SU-DHL-6 (cell line): Measurements from ENCODE around the gene DNAJB2.

Experiments used
- H2AFZ ChIP-seq: fragments of 200-600 bp; sonication (generic); 2 replicates; pipeline ENCODE4 v1.6.1; 2014; ENCODE audit warnings: low read depth, mild to moderate bottlenecking, moderate library complexity, mixed read lengths, antibody characterized with exemption, low read length; ENCODE audit not compliant: severe bottlenecking
- H3F3A ChIP-seq: fragments of 200-600 bp; shearing (Covaris generic); 2 replicates; pipeline ENCODE4 v1.6.0; 2016; ENCODE audit warnings: antibody characterized with exemption, mild to moderate bottlenecking; ENCODE audit not compliant: insufficient read depth
- H3K27ac ChIP-seq: fragments of 200-600 bp; sonication (generic); 2 replicates; pipeline ENCODE4 v1.5.1; 2016; ENCODE audit warnings: low read depth, mild to moderate bottlenecking, low read length, moderate library complexity, mixed read lengths
- H3K27me3 ChIP-seq: fragments of 200-600 bp; sonication (generic), shearing (Covaris generic); 2 replicates; pipeline ENCODE4 v1.6.0; 2014; ENCODE audit warnings: mild to moderate bottlenecking, low read length
- H3K36me3 ChIP-seq: fragments of 200-600 bp; sonication (generic); 2 replicates; pipeline ENCODE4 v1.6.1; 2014; ENCODE audit warnings: mild to moderate bottlenecking, low read length, mixed read lengths
- H3K4me2 ChIP-seq: fragments of 300-600, 200-600 bp; shearing (Covaris generic), sonication (generic); 2 replicates; pipeline ENCODE4 v1.6.0; 2014; ENCODE audit warnings: low read length, low read depth, mild to moderate bottlenecking; ENCODE audit not compliant: poor library complexity, severe bottlenecking
- H3K4me3 ChIP-seq: fragments of 200-600 bp; sonication (generic); 2 replicates; pipeline ENCODE4 v1.5.1; 2014; ENCODE audit warnings: antibody characterized with exemption, low read length, mild to moderate bottlenecking, mixed read lengths; ENCODE audit not compliant: insufficient read depth, poor library complexity, severe bottlenecking
- H3K79me2 ChIP-seq: fragments of 200-600 bp; sonication (generic); 2 replicates; pipeline ENCODE4 v1.6.1; 2014; ENCODE audit warnings: mild to moderate bottlenecking, low read length, moderate library complexity; ENCODE audit not compliant: insufficient read depth
- H3K9ac ChIP-seq: fragments of 200-600 bp; sonication (generic); 2 replicates; pipeline ENCODE4 v1.7.0; 2014; ENCODE audit warnings: mild to moderate bottlenecking, low read length
- H3K9me2 ChIP-seq: fragments of 200-600 bp; sonication (generic); replicated peaks from 2 replicates; pipeline ENCODE4 v1.6.1; 2014; ENCODE audit warnings: low read length; ENCODE audit not compliant: insufficient read depth
- H3K9me3 ChIP-seq: fragments of 200-600 bp; sonication (generic); 2 replicates; pipeline ENCODE4 v1.6.1; 2014; ENCODE audit warnings: low read length, mixed read lengths; ENCODE audit not compliant: insufficient read depth
- H4K20me1 ChIP-seq: fragments of 200-600 bp; sonication (generic); 2 replicates; pipeline ENCODE4 v1.6.1; 2014; ENCODE audit warnings: low read depth, mild to moderate bottlenecking, antibody characterized with exemption, low read length, moderate library complexity, mixed read lengths
- CTCF ChIP-seq: fragments of 200-600 bp; sonication (generic); IDR thresholded peaks from one replicate; pipeline ENCODE4 v1.5.1; 2017; ENCODE audit warnings: antibody characterized with exemption, mild to moderate bottlenecking, low read length, moderate library complexity; ENCODE audit not compliant: insufficient read depth, poor library complexity, severe bottlenecking
- EZH2phosphoT487 ChIP-seq: fragments of 200-600 bp; sonication (generic), shearing (Covaris generic); conservative IDR thresholded peaks from 2 replicates; pipeline ENCODE4 v1.6.1; 2018; ENCODE audit warnings: mild to moderate bottlenecking, antibody characterized with exemption, low read length, moderate library complexity, mixed read lengths

The DNAJB2 gene

GRCh38 chr2:219325657-219326315 lies 46.6 kb downstream of the DNAJB2 start:
- H3K9me3 ChIP-seq = no peaks in the 10 kb centered on the region
- no peaks in the 10 kb centered on the region for H3K27me3 ChIP-seq
- no peak overlapping the region for H3K4me3 ChIP-seq
- TF ChIP-seq EZH2phosphoT487 = no peak
- no peak for TF ChIP-seq CTCF
- H3K9me2 ChIP-seq = no peaks in the 10 kb centered on the region
- no peaks in the 10 kb centered on the region for H3K79me2 ChIP-seq
- no peaks in the 10 kb centered on the region for H3F3A ChIP-seq
- no peak overlapping the region for H3K27ac ChIP-seq
- H3K4me2 ChIP-seq = no peak overlapping the region
- H2AFZ ChIP-seq = no peak overlapping the region
- no peaks in the 10 kb centered on the region for H3K36me3 ChIP-seq
- H4K20me1 ChIP-seq = no peaks in the 10 kb centered on the region
- H3K9ac ChIP-seq = no peak overlapping the region

GRCh38 chr2:219327719-219328118 lies 48.6 kb downstream of the DNAJB2 start:
- Histone ChIP-seq H3K27ac (no peak overlapping the region), H4K20me1 (no peaks in the 10 kb centered on the region), H3K9me2 (no peaks in the 10 kb centered on the region), H3F3A (no peaks in the 10 kb centered on the region), H3K36me3 (no peaks in the 10 kb centered on the region), H3K27me3 (no peaks in the 10 kb centered on the region), H3K4me2 (no peak overlapping the region), H3K79me2 (no peaks in the 10 kb centered on the region), H3K9ac (no peak overlapping the region), H3K9me3 (no peaks in the 10 kb centered on the region), H3K4me3 (no peak overlapping the region), H2AFZ (no peak overlapping the region)
- TF ChIP-seq EZH2phosphoT487 (no peak), CTCF (no peak)

- no peak overlapping the region for H3K27ac ChIP-seq
- no peaks in the 10 kb centered on the region for H3F3A ChIP-seq
- H3K36me3 ChIP-seq = no peaks in the 10 kb centered on the region
- no peak overlapping the region for H2AFZ ChIP-seq
- H3K9ac ChIP-seq = no peak overlapping the region
- no peak overlapping the region for H3K4me3 ChIP-seq
- H3K9me2 ChIP-seq = no peaks in the 10 kb centered on the region
- no peak overlapping the region for H3K4me2 ChIP-seq
- no peaks in the 10 kb centered on the region for H3K9me3 ChIP-seq
- H3K79me2 ChIP-seq = no peaks in the 10 kb centered on the region
- TF ChIP-seq EZH2phosphoT487 (no peak), CTCF (no peak)
- H3K27me3 ChIP-seq = no peaks in the 10 kb centered on the region
- no peaks in the 10 kb centered on the region for H4K20me1 ChIP-seq
These were observed 52.5 kb downstream of the DNAJB2 start for GRCh38 chr2:219331560-219332213.
